ENCODE data around the gene ARID1B. TPM values are rescaled to one million over a fixed set of nuclear protein-coding genes. Genes with fewer than 3 reads are reported as not detected.

The ARID1B gene
- total RNA-seq, 1 donor from 2014 or later, result 93.8 TPM

DNA sequence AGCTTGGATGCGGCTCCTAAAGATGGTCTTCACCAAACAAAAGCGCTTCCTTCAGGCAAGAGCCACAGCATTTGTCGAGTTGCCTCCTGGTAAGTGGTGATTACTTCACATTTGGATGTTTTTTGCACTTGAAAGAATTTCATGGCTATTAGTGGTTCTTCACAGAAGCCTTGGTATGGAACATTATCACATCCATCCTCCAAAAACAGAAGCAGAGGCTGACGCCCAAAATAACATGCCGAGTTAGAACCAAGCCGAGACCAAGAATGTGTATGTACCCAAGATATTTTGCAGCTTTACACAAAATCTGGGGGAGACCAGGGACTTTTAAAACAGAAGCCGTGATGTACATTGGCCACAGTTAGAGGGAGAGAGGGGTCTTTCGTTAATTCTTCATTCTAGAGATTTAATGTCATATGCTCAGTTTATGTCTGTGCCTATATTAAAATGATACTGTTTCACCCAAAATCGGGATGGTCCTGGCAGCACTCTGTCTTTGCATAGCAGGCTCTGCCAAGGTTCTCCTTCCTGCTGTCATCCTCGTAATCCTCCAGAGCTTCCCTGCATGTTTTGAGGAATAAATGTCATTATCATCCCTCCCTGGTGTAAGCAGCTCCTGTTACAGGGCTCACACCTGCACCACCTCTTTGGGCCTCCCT is 436.9 kb downstream of the ARID1B start:
- intact Hi-C loops (cut with micrococcal nuclease), result no loop called here

DNA sequence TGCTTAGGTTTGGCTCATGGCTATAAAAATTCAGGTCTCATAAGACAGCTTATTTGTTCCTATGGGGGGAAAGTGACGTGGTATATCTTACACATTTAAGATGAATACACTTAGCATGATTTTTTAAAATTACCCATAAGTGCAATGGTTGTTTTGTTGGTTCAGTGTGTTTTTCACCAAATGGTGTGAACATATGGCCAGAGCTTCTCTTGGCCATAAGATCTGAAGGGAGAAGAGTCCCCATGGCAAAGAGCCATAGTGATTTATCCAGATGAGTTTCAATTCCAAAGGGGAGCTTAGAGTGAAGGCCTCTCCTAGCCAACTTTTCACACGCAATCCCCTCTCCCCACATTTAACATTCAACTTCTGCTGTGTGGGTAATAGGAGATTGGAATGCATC is 438.5 kb downstream of the ARID1B start:
- intact Hi-C loops (cut with micrococcal nuclease), result no loop called here

DNA sequence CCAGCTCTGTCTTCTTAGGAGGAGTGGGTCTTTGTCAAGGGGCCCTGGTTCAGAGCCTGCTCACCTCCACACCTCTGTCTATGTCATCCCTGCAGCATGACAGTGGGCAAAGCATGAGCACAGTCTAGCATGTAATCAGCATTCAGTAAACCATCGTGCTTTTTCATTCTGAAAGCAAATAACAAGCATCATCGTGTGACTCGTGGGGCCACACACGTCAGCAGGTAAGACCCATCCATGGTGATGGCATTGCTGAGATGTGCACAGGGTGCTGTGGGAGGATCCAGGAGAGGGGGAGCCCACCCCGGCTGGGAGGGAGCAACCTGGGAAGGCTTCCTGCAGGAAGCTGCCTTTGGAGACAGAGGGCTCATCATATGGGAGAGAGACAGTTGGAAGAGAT is 439.4 kb downstream of the ARID1B start:
- intact Hi-C loops (cut with micrococcal nuclease), result no loop called here

DNA sequence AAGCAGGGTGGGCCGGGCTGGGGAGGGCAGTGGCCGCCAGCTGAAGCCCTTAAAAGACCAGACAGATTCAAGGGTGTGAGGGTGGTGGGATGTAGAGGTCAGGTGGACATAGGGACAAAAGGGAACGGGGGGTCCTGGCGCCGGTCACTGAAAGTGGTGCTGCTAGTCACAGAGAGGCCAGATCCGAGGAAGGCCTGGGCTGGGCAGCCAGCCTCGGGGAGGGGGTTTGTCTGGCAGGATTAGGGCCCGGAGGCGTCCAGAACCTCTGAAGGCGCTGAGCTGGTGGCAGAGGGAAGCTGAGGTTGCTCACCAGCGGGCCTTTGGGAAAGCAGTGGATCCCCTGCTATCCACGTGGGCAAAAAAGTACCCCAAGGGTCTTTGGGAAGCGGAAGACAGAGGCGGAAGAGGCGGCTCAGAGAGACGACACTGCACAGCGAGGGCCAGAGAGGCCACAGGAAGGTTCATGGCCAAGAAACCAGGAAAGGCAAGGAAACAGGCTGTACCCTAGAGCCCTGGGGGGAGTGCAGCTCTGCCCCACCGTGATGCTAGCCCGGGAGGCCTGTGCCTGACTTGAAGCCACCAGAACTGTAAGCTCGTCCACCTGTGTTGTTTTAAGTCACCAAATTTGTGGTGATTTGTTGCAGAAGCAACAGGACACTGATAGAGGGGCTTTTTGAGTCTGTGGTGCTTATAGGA is 440.2 kb downstream of the ARID1B start:
- intact Hi-C loops (cut with micrococcal nuclease), result no loop called here

DNA sequence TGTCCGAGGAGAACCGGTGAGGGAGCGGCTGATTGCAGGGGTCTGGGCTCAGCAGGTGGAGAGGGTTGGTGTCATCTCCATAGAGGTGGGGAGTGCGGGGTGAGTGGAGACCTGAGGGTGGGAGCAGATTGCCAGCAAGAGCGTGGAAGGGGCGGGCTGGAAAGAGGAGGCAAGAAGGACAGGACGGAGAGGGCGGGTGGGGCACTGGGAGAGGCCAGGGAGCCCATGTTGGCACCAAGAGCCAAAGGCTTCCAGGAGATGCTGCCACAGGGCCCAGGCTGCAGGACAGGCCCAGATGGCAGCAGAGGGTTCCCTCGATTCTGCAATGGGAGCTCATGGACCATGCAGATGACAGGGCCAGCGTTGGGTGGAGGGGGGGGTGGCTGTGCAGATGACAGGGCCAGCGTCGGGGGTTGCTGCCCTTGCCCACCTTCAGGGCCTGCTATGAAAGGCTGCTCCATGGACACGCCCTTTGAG is 440.8 kb downstream of the ARID1B start:
- intact Hi-C loops (cut with micrococcal nuclease), result no loop called here

DNA sequence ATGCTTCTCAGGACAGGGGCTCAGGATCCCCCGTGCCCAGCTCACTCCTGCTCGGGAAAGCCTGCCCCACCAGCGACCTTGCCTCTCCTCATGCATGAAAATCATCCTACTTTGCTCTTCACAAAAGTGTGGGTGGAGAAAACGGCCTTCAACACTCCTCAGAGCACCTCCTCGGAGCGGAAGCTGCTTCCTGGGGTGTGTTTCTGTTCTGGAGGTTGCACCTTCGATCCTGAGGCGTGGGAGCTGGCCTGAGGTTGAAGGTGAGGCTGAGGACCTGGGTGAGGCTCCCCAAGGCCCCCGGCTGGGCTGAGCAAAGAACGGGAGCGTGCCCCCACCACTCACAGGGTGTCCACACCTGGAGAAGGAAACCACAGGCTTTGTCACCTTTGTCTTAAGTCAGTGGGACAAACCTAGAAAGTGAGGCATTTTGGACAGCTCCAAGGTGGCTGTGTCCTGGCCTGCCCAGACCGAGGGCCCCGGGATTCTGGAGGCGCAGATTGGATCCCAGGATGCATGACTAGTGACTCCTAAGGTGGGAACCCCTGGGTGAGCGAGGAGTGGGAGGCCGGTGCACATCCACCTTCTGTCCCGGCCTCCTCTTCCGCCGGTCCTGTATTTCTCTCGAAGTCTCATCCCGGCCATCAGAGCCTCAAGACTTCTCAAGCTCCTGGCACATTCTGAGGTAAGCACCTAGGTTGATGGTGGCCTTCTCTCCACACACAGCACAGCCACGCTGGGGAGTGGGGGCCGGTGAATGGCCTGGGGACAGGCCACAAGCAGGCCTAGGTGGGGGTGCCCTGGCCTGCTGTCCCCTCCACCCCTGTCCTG is 441.4 kb downstream of the ARID1B start:
- intact Hi-C loops (cut with micrococcal nuclease), result no loop called here

DNA sequence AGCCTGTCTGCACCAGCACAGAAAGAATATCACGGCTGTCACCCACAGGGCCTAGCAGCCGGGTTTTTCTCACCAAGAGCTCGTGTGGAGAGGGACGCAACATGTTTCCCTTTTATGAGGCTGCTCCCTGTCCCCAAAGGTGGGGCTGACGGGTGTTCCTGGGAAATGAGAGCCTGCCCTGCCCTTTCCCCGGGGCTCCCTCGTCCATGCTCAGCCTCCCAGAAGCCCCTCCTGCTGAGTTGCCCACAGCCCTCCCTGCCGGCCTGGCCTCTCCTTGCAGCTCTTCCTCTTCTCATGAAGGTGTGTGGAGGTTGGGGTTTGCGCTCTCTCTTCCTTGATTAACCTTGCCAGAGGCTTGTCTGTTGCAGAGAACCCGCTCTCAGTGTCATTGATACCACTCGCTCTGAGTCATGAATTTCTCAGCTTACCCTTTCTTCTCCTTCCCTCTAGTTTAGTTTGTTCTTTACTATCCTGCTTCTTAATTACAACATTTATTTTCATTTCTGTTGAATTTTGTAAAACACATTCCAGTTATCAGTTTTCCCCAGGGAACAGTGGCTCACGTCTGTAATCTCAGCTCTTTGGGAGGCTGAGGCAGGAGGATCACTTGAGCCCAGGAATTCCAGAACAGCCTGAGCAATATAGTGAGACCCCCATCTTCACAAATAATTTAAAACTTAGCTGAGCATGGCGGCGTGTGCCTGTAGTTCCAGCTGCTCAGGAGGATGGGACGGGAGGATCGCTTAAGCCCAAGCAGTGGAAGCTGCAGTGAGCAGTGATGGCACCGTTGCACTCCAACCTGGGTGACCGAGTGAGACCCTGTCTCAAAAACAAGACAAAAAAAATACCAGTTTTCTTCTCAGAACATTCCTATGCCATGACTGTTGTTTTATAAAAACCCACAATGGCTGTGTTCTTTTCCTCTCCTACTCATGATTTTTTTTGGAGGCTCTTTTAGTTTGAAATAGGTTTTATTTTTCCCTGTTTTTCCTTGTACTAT is 442.3 kb downstream of the ARID1B start:
- intact Hi-C loops (cut with micrococcal nuclease), result loop anchor here (2.0 kb wide), 3 partner anchors 119 to 437 kb away; partner anchors contain the start of gene ZDHHC14

DNA sequence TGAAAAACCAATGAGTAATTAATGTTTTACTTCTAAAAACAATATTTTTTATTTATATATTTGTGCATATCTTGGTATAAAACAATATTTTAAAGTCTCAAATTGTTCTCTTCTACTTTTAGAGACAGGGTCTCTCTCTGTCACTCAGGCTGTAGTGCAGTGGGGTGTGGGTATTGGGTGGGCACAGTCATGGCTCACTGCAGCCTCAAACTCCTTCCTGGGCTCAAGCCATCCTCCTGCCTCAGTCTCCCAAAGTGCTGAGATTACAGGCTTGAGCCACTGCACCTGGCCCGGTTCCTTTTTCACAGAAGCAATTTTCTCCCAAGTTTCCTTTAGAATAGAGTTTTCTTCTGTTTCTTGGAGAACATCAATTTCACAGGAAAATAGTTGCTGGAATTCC is 443.3 kb downstream of the ARID1B start:
- intact Hi-C loops (cut with micrococcal nuclease), result loop anchor here (2.0 kb wide), 3 partner anchors 120 to 438 kb away; partner anchors contain the start of gene ZDHHC14

DNA sequence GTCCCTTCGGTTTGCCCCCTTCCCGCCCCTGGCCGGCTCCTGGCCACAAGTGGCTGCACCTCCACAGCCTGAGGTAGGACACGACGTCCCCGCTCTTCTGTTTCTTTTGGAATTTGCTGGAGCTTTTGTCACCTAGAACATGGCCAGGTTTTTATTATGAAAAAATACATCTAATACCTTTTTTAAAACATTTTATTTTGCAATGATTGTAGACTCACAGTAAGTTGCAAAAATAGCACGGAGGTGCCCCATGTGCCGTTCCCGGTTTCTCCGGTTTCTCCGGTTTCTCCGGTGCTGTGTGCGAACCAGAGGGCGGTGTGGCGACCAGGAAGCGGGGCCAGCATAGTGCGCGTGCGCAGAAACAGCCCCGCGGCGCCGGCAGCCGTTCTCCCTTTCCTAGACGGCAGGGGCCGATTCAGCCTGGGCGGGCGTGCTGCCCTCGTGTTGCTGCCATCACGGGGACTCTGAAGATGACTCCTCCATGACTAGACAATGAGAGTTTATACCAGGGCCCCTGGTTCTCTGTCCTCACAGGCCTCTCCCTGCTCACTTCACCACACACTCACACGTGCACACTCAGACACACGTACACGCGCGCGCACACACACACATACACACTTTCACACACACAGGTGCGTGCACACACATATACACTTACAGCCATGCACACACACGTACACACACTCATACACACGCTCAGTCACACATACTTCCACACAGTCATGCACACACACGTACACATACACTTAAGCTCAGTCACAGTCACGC is 444.1 kb downstream of the ARID1B start:
- intact Hi-C loops (cut with micrococcal nuclease), result loop anchor here (1.0 to 2.0 kb wide), 8 partner anchors 14 to 534 kb away; partner anchors contain the start of gene ZDHHC14

DNA sequence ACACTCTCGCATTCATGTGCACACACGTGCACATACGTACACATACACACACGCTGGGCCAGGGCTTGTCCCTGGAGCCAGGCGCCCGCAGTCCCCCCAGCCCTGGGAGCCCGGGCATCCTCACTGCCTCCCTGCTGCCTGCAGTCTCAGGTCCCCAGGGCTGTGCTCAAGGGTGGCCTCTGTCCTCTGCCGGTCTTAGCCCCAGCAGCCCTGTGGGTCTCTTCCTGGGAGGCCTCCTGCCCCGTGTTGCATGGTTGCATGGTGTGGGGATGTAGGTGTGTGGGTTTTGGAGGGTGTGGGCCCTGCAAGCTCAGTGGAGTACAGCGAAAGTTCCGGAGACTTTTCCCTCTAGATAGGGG is 444.6 kb downstream of the ARID1B start:
- intact Hi-C loops (cut with micrococcal nuclease), result loop anchor here (1.0 to 2.0 kb wide), 8 partner anchors 14 to 534 kb away; partner anchors contain the start of gene ZDHHC14

DNA sequence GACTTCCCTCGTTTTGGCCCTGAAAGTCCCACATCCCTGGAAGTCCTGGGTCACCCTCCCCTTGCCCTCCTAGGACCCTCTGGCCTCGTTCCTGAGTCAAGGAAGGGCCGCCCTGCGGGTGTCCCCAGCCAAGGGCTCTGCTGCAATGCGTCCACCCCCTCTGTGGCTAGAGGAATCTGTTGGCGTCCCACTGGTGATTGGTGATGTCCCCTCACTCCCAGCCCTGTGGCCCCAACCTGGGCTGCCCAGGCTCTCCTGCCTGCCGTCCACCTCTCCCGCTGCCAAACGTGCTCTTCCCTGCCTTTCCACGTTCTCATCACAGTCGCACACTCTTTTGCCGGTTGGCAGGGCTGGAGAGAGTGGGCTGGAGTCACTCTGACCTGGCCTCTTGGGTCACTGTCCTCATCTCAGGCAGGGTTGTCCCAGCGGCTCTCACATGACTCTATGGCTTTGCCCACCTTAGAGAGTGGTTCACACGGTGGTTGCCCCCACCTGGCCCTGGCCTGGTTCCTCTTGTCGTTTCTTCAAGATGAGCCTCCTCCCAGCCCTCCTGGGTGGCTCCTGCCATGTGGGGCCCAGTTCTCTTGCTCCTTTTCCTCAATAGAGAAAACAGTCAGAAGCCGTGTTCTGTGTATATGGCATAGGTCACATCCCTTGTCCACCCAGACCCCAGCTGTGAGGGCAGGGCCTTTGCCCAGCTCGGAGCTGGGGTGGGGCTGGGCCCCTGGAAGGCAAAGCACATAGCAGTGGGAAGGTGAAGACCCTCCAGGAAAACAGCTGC is 445.2 kb downstream of the ARID1B start:
- intact Hi-C loops (cut with micrococcal nuclease), result no loop called here

DNA sequence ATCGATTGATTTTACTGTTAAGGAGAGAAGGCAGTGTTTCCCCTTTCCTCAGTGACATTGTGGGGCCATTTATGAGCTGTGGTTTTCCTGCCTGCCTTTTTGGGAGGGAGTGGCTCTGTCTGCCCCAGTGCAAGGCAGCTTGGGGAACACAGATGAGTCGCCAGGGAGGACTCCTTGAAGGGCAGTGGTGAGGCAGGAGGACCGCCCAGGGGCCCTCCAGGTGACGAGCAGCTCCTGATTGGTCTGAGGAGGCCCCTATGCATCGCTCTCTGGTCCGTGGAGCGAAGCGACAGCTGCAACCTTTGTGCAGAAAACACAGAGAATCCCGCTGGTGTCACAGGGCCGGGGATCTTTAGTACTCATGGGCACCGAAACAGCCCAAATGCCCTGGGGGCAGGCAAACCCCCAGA is 445.8 kb downstream of the ARID1B start:
- intact Hi-C loops (cut with micrococcal nuclease), result no loop called here

DNA sequence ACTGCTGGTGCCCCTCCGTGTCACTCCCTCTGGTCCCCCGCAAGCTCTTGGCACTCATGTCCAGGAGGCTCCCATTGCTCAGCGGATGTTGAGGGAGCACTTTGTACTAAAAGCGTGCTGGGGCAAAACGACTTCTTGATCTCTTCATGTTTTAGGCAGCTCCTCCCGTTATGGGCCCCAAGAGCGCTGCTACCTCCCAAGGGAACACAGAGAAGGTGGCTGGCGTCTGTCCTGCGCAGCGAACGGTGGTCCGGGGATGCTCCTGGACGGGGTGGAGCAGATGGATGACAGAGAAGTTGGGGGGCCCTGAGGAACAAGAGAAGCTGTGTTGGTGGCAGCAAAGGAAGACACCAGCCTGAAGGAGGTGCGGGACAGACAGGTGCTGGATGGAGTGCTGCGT is 446.3 kb downstream of the ARID1B start:
- intact Hi-C loops (cut with micrococcal nuclease), result no loop called here

DNA sequence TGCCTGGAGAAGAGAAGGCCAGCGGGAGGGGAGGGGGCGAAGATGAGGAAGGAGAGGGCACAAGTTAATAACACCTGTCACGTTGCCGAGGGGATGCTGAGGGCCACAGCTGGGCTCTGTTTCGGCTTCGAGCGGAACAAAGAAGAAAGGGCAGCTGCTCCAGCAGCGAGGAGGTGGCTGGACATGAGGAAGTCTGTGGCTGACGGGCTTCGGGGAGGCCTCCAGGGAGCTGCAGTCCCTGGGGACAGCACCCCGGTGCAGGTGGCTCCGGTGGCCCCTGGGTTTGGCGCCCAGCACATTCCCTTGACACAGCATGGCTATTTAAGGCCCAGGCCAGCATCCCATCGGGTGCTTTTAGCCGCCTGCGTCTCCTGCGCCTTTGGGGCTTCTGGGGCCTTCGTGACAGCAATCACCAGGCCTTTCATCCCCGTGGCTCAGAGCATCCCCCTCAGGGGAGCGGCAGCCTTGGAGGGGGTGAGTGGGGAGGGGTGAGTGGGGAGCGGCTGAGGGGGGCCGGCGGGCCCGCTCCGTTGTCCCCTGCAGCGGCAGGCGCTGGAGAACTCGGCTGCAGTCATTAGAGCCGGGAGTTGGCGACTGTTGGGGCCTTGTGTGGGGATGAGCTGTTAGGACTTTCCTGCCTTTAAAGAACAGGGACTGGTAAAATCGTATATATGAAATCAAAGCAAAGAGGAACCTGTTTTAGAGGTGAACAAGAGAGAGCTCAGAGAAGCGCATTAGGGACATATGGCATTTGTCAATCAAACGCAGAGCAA is 447.2 kb downstream of the ARID1B start:
- intact Hi-C loops (cut with micrococcal nuclease), result no loop called here

DNA sequence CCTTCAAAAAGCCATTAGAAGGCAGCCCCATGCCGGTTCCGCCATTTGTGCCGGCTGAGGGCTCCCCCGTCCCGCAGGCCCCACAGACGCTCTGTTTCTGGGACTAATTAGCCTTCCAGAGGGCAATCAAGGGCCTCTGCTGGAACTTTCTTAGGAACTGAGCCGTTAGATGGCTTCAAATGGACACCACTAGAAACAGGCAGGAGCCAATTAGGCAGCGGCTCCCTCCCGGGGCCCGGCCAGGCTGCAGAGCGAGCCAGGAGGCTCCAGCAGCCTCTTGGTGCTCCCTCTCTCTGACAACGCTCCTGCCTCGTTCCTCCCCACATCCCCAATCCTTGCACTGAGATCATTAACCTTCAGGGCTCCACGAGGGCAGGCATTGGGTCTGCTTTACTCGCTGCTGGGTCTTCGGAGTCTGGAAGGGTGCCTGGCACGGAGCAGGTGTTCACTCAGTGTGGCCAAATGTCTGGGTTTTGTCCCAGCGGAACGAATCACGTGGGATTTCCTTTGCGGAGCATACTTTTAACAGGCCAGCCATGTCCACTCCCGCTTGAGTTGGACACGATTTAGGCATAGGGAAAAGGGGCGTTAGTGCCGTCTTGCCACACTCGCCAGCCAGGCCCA is 447.9 kb downstream of the ARID1B start:
- intact Hi-C loops (cut with micrococcal nuclease), result no loop called here

DNA sequence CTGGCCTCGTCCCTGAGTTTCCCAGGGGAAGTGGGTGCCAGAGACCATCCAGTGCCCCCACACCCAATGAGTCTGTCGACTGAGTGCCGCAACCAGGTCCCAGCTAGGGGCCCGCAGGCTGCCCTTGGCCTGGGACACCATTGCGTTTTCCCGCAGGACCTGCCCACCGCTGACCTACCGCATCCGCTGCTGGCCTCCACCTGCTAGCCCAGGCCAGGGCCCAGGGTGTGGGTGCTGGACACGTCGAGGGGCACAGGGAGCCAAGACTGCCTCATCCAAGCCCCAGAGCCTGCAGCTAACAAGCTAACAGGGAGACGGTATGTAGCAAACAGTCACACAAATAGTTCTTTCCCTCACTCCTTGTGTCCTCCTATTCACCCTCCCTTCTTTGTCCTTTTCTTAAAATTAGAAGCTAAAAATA is 448.4 kb downstream of the ARID1B start:
- intact Hi-C loops (cut with micrococcal nuclease), result no loop called here

DNA sequence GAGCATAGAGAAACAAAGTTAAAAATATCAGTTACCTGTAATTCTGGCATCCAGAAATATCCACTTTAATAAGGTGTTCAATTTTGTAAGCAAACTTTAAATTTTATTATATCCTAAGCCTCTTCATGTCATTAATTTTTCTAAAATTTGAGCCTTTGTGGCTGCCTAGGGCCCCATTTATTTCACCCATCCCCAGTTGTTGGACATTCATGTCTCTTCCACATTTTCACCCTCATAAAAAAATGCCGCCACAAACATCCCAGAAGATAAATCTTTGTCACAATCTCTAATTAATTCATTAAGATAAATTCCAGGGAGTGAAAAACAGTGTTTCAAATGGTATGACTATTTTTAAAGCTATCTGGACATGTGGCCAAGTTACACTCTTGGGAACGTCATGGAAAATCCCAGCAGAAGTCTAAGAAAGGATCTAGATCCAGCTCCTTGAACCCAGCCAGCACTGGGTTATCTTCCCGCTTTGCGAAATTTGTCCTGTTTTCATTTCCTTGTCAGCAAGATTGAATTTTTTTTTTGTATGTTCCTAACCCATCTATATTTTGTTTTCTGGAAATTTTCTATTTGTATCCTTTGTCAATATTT is 448.9 kb downstream of the ARID1B start:
- intact Hi-C loops (cut with micrococcal nuclease), result no loop called here

Data from T-helper 1 cell treated with Interleukin-12 subunit alpha and Interleukin-12 subunit beta and Interleukin-4 antibody, amounts not matched to agents 30 ng/mL and 1 ng/mL, for 36 hours (primary cell).